GM20000 (cell line): ENCODE measurements around the gene RBM3.

Source experiments
- DNase-seq: peaks from one replicate; pipeline ENCODE4 v3.0.0; 2012; ENCODE audit warnings: low spot score
- TF ChIP-seq, protein P1 (sequence below): IDR thresholded peaks from 2 replicates; pipeline ENCODE4 v1.5.1; 2012; ENCODE audit warnings: mild to moderate bottlenecking, control low read depth; ENCODE audit errors: extremely low read depth, missing control alignments

Gene RBM3

DNA sequence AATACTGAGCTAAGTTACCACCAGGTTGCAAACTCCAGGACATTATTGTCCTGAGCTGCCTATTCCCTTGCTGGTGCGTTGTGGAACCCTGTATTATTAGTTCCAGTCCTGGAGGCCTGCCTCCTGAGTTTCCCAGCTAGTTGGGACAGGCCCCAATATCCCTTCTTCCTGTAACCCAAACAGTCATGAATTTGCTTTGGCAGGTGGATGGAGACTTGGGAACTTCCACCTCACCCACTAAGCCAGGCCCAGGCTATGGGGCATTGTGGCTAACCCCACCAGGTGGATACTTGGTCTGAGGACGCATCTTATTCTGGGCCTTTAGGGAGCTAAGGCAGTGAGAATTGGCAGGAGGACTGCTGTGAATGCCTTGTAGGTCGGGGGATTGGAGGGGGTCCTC is 5.0 kb downstream of the RBM3 start:
- DNase-seq: no peak
- TF ChIP-seq, protein P1, sequence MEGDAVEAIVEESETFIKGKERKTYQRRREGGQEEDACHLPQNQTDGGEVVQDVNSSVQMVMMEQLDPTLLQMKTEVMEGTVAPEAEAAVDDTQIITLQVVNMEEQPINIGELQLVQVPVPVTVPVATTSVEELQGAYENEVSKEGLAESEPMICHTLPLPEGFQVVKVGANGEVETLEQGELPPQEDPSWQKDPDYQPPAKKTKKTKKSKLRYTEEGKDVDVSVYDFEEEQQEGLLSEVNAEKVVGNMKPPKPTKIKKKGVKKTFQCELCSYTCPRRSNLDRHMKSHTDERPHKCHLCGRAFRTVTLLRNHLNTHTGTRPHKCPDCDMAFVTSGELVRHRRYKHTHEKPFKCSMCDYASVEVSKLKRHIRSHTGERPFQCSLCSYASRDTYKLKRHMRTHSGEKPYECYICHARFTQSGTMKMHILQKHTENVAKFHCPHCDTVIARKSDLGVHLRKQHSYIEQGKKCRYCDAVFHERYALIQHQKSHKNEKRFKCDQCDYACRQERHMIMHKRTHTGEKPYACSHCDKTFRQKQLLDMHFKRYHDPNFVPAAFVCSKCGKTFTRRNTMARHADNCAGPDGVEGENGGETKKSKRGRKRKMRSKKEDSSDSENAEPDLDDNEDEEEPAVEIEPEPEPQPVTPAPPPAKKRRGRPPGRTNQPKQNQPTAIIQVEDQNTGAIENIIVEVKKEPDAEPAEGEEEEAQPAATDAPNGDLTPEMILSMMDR: no peak

DNA sequence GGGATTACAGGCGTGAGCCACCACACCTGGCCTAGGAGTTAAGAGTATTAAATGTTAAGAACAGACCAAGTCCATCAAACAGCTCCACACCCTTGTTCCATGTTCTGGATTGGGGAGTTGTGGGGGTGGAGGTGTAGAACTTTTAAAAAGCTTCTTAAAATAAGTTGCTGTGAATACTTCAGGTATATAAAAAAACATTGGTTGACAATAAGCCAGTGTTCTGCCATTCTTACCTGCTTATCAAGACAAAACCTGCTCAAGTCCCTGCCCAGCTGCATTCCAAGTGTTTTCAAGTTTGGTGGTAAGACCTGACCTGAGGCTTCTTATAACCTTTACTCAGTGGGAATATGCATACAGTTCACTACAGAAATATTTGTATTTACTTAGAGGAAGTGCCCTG is 6.4 kb downstream of the RBM3 start:
- TF ChIP-seq, protein P1: no peak
- DNase-seq: no peak

DNA sequence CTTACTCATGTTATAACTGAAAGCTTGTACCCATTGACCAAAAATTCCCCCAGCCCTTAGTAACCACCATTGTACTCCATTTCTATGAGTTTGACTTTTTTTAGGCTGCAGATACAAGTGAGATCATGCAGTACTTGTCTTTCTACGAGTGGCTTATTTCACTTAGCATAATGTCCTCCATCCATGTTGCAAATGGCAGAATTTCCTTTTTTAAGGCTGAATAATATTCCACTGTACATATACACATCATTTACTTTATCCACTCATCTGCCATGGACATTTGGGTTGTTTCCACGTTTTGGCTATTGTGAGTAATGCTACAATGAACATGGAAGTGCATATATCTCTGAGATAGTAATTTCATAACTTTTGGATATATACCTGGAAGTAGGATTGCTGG is 10.4 kb downstream of the RBM3 start:
- TF ChIP-seq, protein P1: no peak
- DNase-seq: no peak

DNA sequence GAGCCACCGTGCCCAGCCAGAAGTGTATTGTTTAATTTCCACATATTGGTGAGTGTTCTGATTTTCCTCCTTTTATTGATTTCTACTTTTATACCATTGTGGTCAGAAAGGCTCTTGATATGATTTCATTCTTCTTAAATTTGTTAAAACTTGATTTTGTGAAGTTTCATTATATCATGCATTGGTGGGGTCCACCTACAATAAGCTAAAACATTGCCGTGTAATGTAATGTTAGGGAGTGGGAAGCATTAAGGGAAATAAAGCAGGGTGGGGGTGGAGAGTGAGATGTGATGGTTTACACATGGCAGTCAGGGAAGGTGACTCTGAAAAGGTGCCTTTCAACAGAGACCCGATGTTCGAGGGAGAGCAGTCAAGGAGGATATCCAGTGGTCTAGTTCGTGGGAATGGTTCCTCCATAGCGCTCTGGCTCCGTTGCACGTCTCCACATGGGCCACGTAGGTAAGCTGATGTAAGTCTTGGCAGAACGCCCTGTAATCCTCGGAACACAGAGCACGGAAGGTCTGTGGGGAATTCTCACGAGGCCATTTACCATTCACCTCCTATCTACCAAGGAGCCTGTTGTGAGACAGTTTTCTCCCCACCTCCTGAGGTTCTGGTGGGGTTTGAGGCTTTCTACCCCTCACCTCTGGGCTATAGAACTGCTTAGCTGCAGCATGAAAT is 15.3 kb downstream of the RBM3 start:
- no peak for DNase-seq
- TF ChIP-seq, protein P1: no peak

DNA sequence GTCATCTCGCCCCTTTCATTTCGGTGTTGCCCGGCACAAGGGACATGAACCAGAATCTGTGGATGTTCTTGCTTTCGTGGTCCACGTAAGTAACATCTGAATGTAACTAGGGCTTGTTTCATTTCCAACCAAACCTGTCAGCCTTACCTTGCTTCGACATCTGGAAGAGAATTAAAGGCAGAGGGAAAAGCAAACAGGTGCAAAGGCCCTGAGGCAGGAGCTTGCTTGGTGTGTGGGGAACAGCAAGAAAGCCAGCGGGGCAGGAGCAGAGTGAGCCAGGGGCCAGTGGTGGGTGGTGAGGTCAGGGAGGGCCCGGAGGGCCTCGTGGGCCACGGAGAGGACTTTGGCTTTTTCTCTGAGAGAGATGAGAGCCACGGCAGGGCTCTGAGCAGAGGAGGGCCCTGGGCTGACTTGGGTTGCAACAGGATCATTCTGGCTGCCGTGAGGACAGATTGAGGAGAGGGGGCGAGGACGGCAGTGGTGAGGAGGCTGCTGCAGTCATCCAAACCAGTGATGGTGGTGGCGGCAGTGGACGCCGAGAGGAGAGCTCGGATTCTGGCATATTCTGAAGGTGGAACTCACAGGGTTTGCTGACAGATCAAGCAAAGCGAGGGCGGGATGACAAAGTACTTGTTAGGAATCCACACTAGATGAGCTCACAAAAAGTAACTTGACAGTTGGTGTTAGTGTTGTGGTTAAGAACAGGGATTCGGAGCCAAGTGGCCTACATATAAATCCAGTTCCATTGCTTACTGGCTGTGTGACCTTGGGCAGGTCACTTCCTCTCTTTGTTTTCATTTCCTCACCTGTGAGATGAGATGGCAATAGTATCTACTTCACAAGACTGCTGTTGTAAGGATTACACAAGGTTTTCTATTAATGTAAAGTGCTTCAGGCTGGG is 16.2 kb downstream of the RBM3 start:
- TF ChIP-seq, protein P1: no peak
- no peak for DNase-seq

DNA sequence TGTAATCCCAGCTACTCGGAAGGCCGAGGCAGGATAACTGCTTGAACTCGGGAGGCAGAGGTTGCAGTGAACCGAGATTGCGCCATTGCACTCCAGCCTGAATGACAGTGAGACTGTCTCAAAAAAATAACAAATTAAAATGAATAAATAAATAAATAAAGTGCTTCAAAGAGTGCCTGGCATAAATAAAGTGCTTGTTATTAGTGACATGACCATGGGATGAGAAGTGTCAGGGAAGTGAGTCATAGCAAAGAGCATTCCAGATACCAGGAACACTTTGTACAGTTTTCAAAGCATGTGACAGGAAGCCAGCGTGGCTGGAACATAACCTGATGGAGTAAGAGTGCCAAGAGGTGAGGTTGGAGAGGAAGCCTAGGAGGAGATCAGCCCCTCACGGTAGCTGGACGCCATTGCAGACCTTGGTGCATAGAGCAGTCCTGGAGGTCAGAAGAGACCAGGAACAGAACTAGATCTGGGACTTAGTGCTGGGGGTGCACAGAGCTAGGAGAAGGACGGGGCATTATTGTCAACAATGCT is 17.0 kb downstream of the RBM3 start:
- TF ChIP-seq, protein P1: no peak
- DNase-seq: no peak

DNA sequence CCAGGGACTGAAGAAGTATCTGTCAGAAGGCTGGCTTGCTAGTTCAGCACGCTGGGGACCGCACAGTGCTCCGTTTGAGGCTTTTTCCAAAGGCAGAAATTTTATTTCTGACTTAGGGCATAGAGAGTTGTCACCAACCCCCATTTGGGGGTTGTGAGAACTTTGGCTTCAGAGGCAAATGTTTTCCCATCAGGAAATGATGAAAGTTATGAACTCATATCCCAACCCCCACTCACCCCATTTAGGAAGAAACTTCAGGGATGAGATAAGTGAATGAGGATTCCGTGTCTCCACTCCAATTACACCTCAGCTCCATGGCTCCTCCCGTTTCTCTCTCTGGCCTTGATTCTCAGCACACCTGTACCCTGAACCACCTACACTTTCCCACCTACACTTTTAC is 18.7 kb downstream of the RBM3 start:
- DNase-seq: no peak
- TF ChIP-seq, protein P1: no peak
